ENCODE measurements around the gene UACA.

DNA sequence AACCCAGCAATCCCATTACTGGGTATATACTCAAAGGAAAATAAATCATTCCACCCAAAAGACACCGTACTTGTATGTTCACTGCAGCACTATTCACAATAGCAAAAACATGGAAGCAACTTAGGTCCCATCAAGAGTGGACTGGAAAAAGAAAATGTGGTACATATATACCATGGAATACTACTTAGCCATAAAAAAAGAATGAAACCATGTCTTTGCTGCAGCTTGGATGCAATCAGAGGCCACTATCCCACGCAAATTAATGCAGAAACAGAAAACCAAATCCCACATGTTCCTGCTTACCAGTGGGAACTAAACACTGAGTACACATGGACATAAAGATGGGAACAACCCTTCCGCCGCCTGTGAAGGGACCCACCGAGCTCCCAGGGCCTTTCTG lies 34.2 kb downstream of the UACA start:
- no peak for TF ChIP-seq MXI1 (IDR thresholded peaks at IDR 0.05; ENCODE audit: low read depth, low read length)
- TF ChIP-seq, protein P1, sequence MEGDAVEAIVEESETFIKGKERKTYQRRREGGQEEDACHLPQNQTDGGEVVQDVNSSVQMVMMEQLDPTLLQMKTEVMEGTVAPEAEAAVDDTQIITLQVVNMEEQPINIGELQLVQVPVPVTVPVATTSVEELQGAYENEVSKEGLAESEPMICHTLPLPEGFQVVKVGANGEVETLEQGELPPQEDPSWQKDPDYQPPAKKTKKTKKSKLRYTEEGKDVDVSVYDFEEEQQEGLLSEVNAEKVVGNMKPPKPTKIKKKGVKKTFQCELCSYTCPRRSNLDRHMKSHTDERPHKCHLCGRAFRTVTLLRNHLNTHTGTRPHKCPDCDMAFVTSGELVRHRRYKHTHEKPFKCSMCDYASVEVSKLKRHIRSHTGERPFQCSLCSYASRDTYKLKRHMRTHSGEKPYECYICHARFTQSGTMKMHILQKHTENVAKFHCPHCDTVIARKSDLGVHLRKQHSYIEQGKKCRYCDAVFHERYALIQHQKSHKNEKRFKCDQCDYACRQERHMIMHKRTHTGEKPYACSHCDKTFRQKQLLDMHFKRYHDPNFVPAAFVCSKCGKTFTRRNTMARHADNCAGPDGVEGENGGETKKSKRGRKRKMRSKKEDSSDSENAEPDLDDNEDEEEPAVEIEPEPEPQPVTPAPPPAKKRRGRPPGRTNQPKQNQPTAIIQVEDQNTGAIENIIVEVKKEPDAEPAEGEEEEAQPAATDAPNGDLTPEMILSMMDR (IDR thresholded peaks at IDR 0.05): no peak
- TF ChIP-seq, protein P2, sequence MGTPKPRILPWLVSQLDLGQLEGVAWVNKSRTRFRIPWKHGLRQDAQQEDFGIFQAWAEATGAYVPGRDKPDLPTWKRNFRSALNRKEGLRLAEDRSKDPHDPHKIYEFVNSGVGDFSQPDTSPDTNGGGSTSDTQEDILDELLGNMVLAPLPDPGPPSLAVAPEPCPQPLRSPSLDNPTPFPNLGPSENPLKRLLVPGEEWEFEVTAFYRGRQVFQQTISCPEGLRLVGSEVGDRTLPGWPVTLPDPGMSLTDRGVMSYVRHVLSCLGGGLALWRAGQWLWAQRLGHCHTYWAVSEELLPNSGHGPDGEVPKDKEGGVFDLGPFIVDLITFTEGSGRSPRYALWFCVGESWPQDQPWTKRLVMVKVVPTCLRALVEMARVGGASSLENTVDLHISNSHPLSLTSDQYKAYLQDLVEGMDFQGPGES (IDR thresholded peaks at IDR 0.05; ENCODE audit: low read depth, low read length): no peak
- no peak for TF ChIP-seq JUND (IDR thresholded peaks at IDR 0.05)
- TF ChIP-seq TAF1 (IDR thresholded peaks at IDR 0.05; ENCODE audit: borderline replicate concordance, low read depth, low read length): no peak
- no peak for TF ChIP-seq RFX5 (IDR thresholded peaks at IDR 0.05; ENCODE audit: low read length)
- TF ChIP-seq EZH2phosphoT487 (IDR thresholded peaks at IDR 0.05; ENCODE audit: borderline replicate concordance, low read depth): no peak

Data from SK-N-SH (cell line).